ENCODE measurements around the gene USH1C.

USH1C gene

DNA sequence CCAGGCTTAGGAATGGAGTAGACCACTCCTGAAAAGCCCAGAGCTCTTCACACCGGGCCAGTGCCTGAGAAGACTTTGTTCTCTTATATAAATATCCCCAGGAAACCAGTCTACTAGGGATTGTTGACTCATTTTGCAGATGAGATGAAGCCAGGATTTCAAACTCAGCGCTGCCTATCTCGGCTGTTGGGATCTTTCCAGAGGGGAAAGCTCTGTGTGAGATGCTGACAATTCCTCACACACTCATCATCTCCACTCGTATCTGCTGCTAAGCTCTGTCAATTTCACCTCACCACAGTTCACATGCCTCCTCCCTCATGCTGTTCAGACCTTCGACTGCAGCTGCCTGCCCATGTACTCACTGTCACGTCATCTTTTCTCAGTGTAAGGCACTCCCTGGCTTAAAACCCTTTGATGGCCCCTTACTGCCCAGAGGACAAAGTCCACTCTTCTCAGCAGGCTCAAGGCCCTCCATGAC, 12.5 kb downstream of the USH1C start:
- TF ChIP-seq ZFX (IDR thresholded peaks at IDR 0.05; ENCODE audit: borderline replicate concordance) (no peak), CTCF (IDR thresholded peaks at IDR 0.05) (no peak)
- H3K27ac ChIP-seq = peak overlapping the region; percentile 43

GRCh38 chr11:17531071-17531600, 13.1 kb downstream of the USH1C start:
- no peak for TF ChIP-seq CTCF (IDR thresholded peaks at IDR 0.05)
- TF ChIP-seq ZFX (IDR thresholded peaks at IDR 0.05; ENCODE audit: borderline replicate concordance) = no peak
- peak overlapping the region; percentile 43 for H3K27ac ChIP-seq

DNA sequence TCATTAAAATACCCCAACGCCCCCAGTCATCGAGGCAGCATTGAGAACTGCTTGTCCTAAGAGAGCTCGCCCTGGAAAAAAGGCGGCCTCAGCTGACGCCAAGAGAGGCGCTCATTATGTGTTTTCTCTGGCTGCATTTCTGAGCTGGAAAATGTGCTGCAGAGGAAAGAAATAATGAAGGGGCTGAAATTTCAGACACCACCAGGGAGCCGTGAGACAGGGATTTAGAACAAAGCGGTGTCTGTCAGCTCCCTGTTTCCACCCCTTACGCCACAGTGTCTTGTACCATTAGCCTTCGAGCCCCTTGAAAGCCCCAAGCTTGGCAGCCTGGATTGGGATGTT, 14.4 kb downstream of the USH1C start:
- TF ChIP-seq ZFX (IDR thresholded peaks at IDR 0.05; ENCODE audit: borderline replicate concordance) (no peak), CTCF (IDR thresholded peaks at IDR 0.05) (no peak)

GRCh38 chr11:17528906-17529843, 15.0 kb downstream of the USH1C start:
- no peak overlapping the region for H3K27ac ChIP-seq
- TF ChIP-seq CTCF (IDR thresholded peaks at IDR 0.05) (no peak), ZFX (IDR thresholded peaks at IDR 0.05; ENCODE audit: borderline replicate concordance) (no peak)

More for the DNA sequence above, 14.4 kb downstream of the USH1C start:
- H3K27ac ChIP-seq = no peak overlapping the region

- TF ChIP-seq ZFX (IDR thresholded peaks at IDR 0.05; ENCODE audit: borderline replicate concordance) (no peak), CTCF (IDR thresholded peaks at IDR 0.05) (peak; percentile 89)
- no peak overlapping the region for H3K27ac ChIP-seq
Measured at GRCh38 chr11:17528181-17528691, 16.0 kb downstream of the USH1C start.

DNA sequence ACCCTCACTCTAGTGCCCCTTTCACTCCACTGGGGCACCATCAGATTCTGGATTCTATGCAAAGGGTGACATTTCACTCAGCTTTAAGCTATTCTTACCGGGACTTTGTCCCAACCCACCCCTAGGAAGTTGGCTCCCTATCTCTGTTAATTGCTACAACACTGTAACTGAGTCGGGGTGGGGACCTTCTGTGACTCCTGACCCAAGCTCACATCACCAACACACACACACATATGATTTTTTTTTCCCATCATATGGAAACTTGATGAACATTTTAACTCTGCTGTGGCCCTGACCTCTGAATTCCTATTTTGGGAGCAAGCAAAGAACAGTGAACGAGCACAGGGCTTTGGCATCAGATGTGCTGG, 16.6 kb downstream of the USH1C start:
- H3K27ac ChIP-seq = no peak overlapping the region
- TF ChIP-seq CTCF (IDR thresholded peaks at IDR 0.05) (no peak), ZFX (IDR thresholded peaks at IDR 0.05; ENCODE audit: borderline replicate concordance) (no peak)
